BE2C (cell line): ENCODE data around the gene PRKN.

Experiments
- DNase-seq: peaks from one replicate; pipeline ENCODE4 v3.0.0-alpha.2; 2020
- H3K27me3 ChIP-seq: fragments of 250-450 bp; sonication (Bioruptor Pico); 2 replicates; pipeline ENCODE4 v1.5.1; 2020; ENCODE audit warnings: mild to moderate bottlenecking
- H3K36me3 ChIP-seq: fragments of 250-450 bp; sonication (Bioruptor Pico); 2 replicates; pipeline ENCODE4 v1.5.1; 2020; ENCODE audit warnings: mild to moderate bottlenecking
- H3K4me1 ChIP-seq: fragments of 250-450 bp; sonication (Bioruptor Pico); 2 replicates; pipeline ENCODE4 v1.5.1; 2020
- H3K4me3 ChIP-seq: 2 replicates; pipeline ENCODE4 v1.5.1; 2011; ENCODE audit warnings: low read depth, low read length
- H3K9me3 ChIP-seq: fragments of 250-450 bp; sonication (Bioruptor Pico); 2 replicates; pipeline ENCODE4 v1.5.1; 2020
- TF ChIP-seq, protein P1 (sequence below): IDR thresholded peaks from 2 replicates; pipeline ENCODE4 v1.5.1; 2012; ENCODE audit warnings: mild to moderate bottlenecking, low read depth, low read length

Gene PRKN

GRCh38 chr6:162450358-162450757 is 277.2 kb downstream of the PRKN start:
- no peaks in the 10 kb centered on the region for H3K27me3 ChIP-seq
- H3K9me3 ChIP-seq, result no peaks in the 10 kb centered on the region
- no peaks in the 10 kb centered on the region for H3K36me3 ChIP-seq
- no peak overlapping the region for H3K4me3 ChIP-seq
- H3K4me1 ChIP-seq, result no peaks in the 10 kb centered on the region
- TF ChIP-seq, protein P1, sequence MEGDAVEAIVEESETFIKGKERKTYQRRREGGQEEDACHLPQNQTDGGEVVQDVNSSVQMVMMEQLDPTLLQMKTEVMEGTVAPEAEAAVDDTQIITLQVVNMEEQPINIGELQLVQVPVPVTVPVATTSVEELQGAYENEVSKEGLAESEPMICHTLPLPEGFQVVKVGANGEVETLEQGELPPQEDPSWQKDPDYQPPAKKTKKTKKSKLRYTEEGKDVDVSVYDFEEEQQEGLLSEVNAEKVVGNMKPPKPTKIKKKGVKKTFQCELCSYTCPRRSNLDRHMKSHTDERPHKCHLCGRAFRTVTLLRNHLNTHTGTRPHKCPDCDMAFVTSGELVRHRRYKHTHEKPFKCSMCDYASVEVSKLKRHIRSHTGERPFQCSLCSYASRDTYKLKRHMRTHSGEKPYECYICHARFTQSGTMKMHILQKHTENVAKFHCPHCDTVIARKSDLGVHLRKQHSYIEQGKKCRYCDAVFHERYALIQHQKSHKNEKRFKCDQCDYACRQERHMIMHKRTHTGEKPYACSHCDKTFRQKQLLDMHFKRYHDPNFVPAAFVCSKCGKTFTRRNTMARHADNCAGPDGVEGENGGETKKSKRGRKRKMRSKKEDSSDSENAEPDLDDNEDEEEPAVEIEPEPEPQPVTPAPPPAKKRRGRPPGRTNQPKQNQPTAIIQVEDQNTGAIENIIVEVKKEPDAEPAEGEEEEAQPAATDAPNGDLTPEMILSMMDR, result no peak
- DNase-seq, result no peak

DNA sequence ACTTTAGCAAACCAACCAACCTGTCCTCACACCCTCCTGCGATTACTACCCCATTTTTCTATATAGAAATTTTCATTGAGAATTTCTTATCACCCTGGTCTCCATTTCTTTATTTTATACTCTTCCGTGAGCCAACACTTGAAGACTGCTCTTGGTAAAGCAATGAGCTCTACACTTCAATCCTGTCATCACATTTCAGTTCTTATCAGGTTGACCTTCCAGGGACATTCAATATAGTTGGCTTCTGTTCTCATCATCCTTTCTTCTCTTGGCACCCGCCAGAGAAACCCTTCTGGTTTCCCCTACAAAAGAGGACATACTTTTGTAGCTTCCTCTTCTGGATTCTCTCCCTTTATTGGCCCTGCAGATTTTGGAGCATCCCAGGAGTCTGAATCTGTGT is 279.3 kb downstream of the PRKN start:
- Histone ChIP-seq H3K36me3 (no peaks in the 10 kb centered on the region), H3K9me3 (no peaks in the 10 kb centered on the region), H3K4me1 (peaks cover 4% of the 10 kb centered on the region; the same call in 1 of the 2 replicates), H3K4me3 (no peak overlapping the region), H3K27me3 (no peaks in the 10 kb centered on the region)
- no peak for DNase-seq
- TF ChIP-seq, protein P1, result no peak

DNA sequence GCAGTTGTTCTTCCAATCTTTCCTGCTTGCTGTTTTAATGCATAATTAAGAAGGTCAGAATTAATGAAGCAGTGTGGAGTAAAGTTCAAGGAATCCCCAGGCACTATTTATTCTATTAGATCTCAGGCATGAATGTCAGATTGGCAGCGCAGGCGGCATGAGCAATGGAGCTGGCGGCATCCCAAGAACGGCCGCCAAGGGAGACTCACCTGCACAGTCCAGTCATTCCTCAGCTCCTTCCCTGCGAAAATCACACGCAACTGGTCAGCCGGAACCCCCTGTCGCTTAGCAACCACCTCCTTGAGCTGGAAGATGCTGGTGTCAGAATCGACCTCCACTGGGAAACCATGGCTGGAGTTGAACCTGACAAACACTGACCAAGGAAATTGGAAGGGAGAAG is 284.5 kb downstream of the PRKN start:
- peaks cover 10% of the 10 kb centered on the region; the same call in 1 of the 2 replicates for H3K4me1 ChIP-seq
- TF ChIP-seq, protein P1, result no peak
- no peaks in the 10 kb centered on the region for H3K9me3 ChIP-seq
- no peak for DNase-seq
- H3K27me3 ChIP-seq, result no peaks in the 10 kb centered on the region
- no peaks in the 10 kb centered on the region for H3K36me3 ChIP-seq
- H3K4me3 ChIP-seq, result 0 out of 2 replicates have a peak overlapping the region, but pooled peaks have one; percentile 1

- TF ChIP-seq, protein P1, result peak; percentile 89
- H3K9me3 ChIP-seq, result no peaks in the 10 kb centered on the region
- peak; percentile 67 for DNase-seq
These were observed 284.9 kb downstream of the PRKN start for GRCh38 chr6:162442687-162443086.

GRCh38 chr6:162441991-162442390 is 285.6 kb downstream of the PRKN start:
- Histone ChIP-seq H3K4me1 (peaks cover 10% of the 10 kb centered on the region; the same call in 1 of the 2 replicates), H3K27me3 (no peaks in the 10 kb centered on the region), H3K36me3 (no peaks in the 10 kb centered on the region), H3K4me3 (no peak overlapping the region), H3K9me3 (no peaks in the 10 kb centered on the region)
- no peak for DNase-seq
- TF ChIP-seq, protein P1, result no peak

More at GRCh38 chr6:162442687-162443086, 284.9 kb downstream of the PRKN start:
- H3K27me3 ChIP-seq, result no peaks in the 10 kb centered on the region
- 0 out of 2 replicates have a peak overlapping the region, but pooled peaks have one; percentile 1 for H3K4me3 ChIP-seq
- H3K36me3 ChIP-seq, result no peaks in the 10 kb centered on the region
- peaks cover 10% of the 10 kb centered on the region; the same call in 1 of the 2 replicates for H3K4me1 ChIP-seq

GRCh38 chr6:162438980-162439379 is 288.6 kb downstream of the PRKN start:
- Histone ChIP-seq H3K36me3 (no peaks in the 10 kb centered on the region), H3K4me3 (no peak overlapping the region), H3K4me1 (peaks cover 10% of the 10 kb centered on the region; the same call in 1 of the 2 replicates), H3K27me3 (no peaks in the 10 kb centered on the region), H3K9me3 (no peaks in the 10 kb centered on the region)
- TF ChIP-seq, protein P1, result no peak
- DNase-seq, result no peak
